IPS-18c (cell line): ENCODE data around the gene PRKAA2.

ENCODE experiments used
- H3K4me3 ChIP-seq: 2 replicates; pipeline ENCODE4 v1.7.0; 2013; ENCODE audit warnings: low read depth, mild to moderate bottlenecking, low read length, moderate library complexity; ENCODE audit not compliant: insufficient read depth
- H3K9me3 ChIP-seq: one replicate; pipeline ENCODE4 v1.6.1; 2013; ENCODE audit warnings: mild to moderate bottlenecking, low read length, moderate library complexity; ENCODE audit not compliant: control insufficient read depth, insufficient read depth

Gene PRKAA2

GRCh38 chr1:56645677-56646305, 677 bp downstream of the PRKAA2 start:
- Histone ChIP-seq H3K4me3 (peak overlapping the region; percentile 76), H3K9me3 (no peaks in the 10 kb centered on the region)

- Histone ChIP-seq H3K9me3 (no peaks in the 10 kb centered on the region), H3K4me3 (no peak overlapping the region)
Measured at GRCh38 chr1:56646611-56647010, 1.5 kb downstream of the PRKAA2 start.

GRCh38 chr1:56647106-56647505, 2.0 kb downstream of the PRKAA2 start:
- Histone ChIP-seq H3K4me3 (no peak overlapping the region), H3K9me3 (no peaks in the 10 kb centered on the region)

- Histone ChIP-seq H3K4me3 (no peak overlapping the region), H3K9me3 (no peaks in the 10 kb centered on the region)
Measured at GRCh38 chr1:56648546-56648945, 3.4 kb downstream of the PRKAA2 start.

GRCh38 chr1:56654126-56654923, 9.2 kb downstream of the PRKAA2 start:
- Histone ChIP-seq H3K4me3 (no peak overlapping the region), H3K9me3 (peaks cover 3% of the 10 kb centered on the region)

GRCh38 chr1:56655991-56656613, 11.0 kb downstream of the PRKAA2 start:
- Histone ChIP-seq H3K4me3 (no peak overlapping the region), H3K9me3 (peaks cover 3% of the 10 kb centered on the region)

- Histone ChIP-seq H3K9me3 (peaks cover 3% of the 10 kb centered on the region), H3K4me3 (no peak overlapping the region)
Measured at GRCh38 chr1:56658254-56658653, 13.1 kb downstream of the PRKAA2 start.

- no peak overlapping the region for H3K4me3 ChIP-seq
- H3K9me3 ChIP-seq, result peaks cover 3% of the 10 kb centered on the region
Measured at GRCh38 chr1:56660293-56660692, 15.2 kb downstream of the PRKAA2 start.

- Histone ChIP-seq H3K4me3 (no peak overlapping the region), H3K9me3 (no peaks in the 10 kb centered on the region)
Measured at GRCh38 chr1:56663846-56664245, 18.7 kb downstream of the PRKAA2 start.

- H3K4me3 ChIP-seq, result no peak overlapping the region
- no peaks in the 10 kb centered on the region for H3K9me3 ChIP-seq
Measured at GRCh38 chr1:56665384-56665783, 20.3 kb downstream of the PRKAA2 start.

GRCh38 chr1:56666112-56666608, 21.0 kb downstream of the PRKAA2 start:
- Histone ChIP-seq H3K9me3 (no peaks in the 10 kb centered on the region), H3K4me3 (no peak overlapping the region)

- H3K4me3 ChIP-seq, result no peak overlapping the region
- no peaks in the 10 kb centered on the region for H3K9me3 ChIP-seq
Measured at GRCh38 chr1:56670350-56670749, 25.2 kb downstream of the PRKAA2 start.

GRCh38 chr1:56671085-56671484, 26.0 kb downstream of the PRKAA2 start:
- Histone ChIP-seq H3K9me3 (no peaks in the 10 kb centered on the region), H3K4me3 (no peak overlapping the region)

GRCh38 chr1:56671542-56671941, 26.4 kb downstream of the PRKAA2 start:
- Histone ChIP-seq H3K9me3 (no peaks in the 10 kb centered on the region), H3K4me3 (no peak overlapping the region)

- no peaks in the 10 kb centered on the region for H3K9me3 ChIP-seq
- H3K4me3 ChIP-seq, result no peak overlapping the region
Measured at GRCh38 chr1:56672579-56672978, 27.5 kb downstream of the PRKAA2 start.

GRCh38 chr1:56675763-56676162, 30.6 kb downstream of the PRKAA2 start:
- H3K4me3 ChIP-seq, result no peak overlapping the region

GRCh38 chr1:56676571-56677035, 31.5 kb downstream of the PRKAA2 start:
- no peaks in the 10 kb centered on the region for H3K9me3 ChIP-seq
- no peak overlapping the region for H3K4me3 ChIP-seq

More at GRCh38 chr1:56675763-56676162, 30.6 kb downstream of the PRKAA2 start:
- no peaks in the 10 kb centered on the region for H3K9me3 ChIP-seq

- no peaks in the 10 kb centered on the region for H3K9me3 ChIP-seq
Measured at GRCh38 chr1:56683569-56683968, 38.5 kb downstream of the PRKAA2 start.

More at GRCh38 chr1:56683569-56683968, 38.5 kb downstream of the PRKAA2 start:
- no peak overlapping the region for H3K4me3 ChIP-seq
